GM08714 (cell line): ENCODE results near the gene AOC2.
"Not testable (repeated sequence)": the region's sequence is repeated elsewhere in the genome, so short reads cannot be mapped to it uniquely, and the experiment has no call there.

ENCODE experiments used
- H3K4me3 ChIP-seq: fragments of 200-500 bp; sonication (Bioruptor generic); 2 replicates; pipeline ENCODE4 v1.5.1; 2014; ENCODE audit warnings: mild to moderate bottlenecking, low read length, inconsistent platforms
- ZNF274 ChIP-seq: IDR thresholded peaks from 2 replicates; pipeline ENCODE4 v1.6.1; 2012; ENCODE audit warnings: mild to moderate bottlenecking, low read depth, low read length

AOC2 gene

GRCh38 chr17:42894283-42895184 is 50.2 kb downstream of the AOC2 start:
- H3K4me3 ChIP-seq = no peak overlapping the region
- TF ChIP-seq ZNF274 = no peak

DNA sequence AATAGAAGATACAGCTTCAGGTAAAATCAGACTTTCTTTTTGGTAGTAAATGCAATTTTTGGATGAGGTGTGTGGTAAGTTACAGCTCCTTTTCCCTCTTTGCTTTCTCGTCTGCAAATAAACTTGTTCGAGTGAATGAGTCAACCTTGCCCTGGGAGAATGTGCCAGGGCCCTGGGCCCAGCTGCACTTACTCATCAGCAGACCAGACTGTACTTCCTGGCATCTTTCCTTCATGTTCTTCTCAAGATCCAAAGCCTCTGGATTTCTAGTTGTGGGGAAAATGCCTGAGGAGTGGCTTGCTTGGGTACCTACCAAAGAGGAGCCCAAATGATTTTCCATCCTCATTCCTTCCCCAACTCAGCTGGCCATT is 50.8 kb downstream of the AOC2 start:
- no peak for TF ChIP-seq ZNF274

GRCh38 chr17:42898147-42898811 is 53.9 kb downstream of the AOC2 start:
- H3K4me3 ChIP-seq = no peak overlapping the region
- TF ChIP-seq ZNF274 = no peak

More for the DNA sequence above, 50.8 kb downstream of the AOC2 start:
- H3K4me3 ChIP-seq = no peak overlapping the region

DNA sequence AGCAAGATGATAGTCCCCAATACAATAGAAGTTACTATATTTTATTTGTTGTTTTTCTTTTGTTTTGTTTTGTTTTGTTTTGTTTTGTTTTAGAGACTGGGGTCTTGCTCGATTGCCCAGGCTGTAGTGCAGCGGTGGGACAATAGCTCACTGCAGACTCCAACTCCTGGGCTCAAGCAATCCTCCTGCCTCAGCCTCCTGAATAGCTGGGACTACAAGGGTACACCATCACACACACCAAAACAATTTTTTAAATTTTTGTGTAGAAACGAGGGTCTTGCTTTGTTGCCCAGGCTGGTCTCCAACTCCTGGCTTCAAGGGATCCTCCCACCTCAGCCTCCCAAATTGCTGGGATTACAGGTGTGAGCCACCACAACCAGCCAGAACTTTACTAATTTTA is 55.6 kb downstream of the AOC2 start:
- not testable (repeated sequence) for H3K4me3 ChIP-seq
